Liver (tissue), 9 donors: ENCODE measurements around the gene ZFAND3. TPM values are rescaled to one million over a fixed set of nuclear protein-coding genes. Genes with fewer than 3 reads are reported as not detected.

Source experiments
- DNase-seq: peaks from one replicate; pipeline ENCODE4 v3.0.0-alpha.2; 2017; ENCODE audit warnings: low spot score
- H3K27ac ChIP-seq, 2 donors: one replicate each; pipeline ENCODE4 v1.7.0; 2013; ENCODE audit warnings: inconsistent platforms in 2 of 2, low read length in 2 of 2, control low read depth in 1 of 2, low read depth in 1 of 2, mild to moderate bottlenecking in 1 of 2
- H3K27me3 ChIP-seq, 4 donors: one replicate each; pipeline versions ENCODE4 v1.6.1 to v1.7.0; 2013; ENCODE audit warnings: low read length in 3 of 4, inconsistent platforms in 1 of 4, mild to moderate bottlenecking in 1 of 4, moderate library complexity in 1 of 4; ENCODE audit not compliant: control insufficient read depth in 4 of 4, insufficient read depth in 4 of 4
- H3K36me3 ChIP-seq, 4 donors: one replicate each; pipeline versions ENCODE4 v1.6.1 to v1.7.0; 2013; ENCODE audit warnings: low read length in 3 of 4, mild to moderate bottlenecking in 3 of 4, low read depth in 1 of 4, moderate library complexity in 1 of 4; ENCODE audit not compliant: control insufficient read depth in 4 of 4, insufficient read depth in 3 of 4
- H3K4me1 ChIP-seq, 4 donors: one replicate each; pipeline versions ENCODE4 v1.6.1 to v1.7.0; 2013; ENCODE audit warnings: low read length in 3 of 4, mild to moderate bottlenecking in 3 of 4, moderate library complexity in 1 of 4; ENCODE audit not compliant: control insufficient read depth in 4 of 4, insufficient read depth in 4 of 4
- H3K4me3 ChIP-seq, 3 donors: one replicate each; pipeline versions ENCODE4 v1.6.1 to v1.7.0; 2013; ENCODE audit warnings: low read length in 3 of 3, control low read depth in 1 of 3, low read depth in 1 of 3, mild to moderate bottlenecking in 1 of 3
- H3K9ac ChIP-seq, 2 donors: one replicate each; pipeline ENCODE4 v1.7.0; 2013; ENCODE audit warnings: low read length in 2 of 2, mild to moderate bottlenecking in 2 of 2, moderate library complexity in 2 of 2, control low read depth in 1 of 2, low read depth in 1 of 2
- H3K9me3 ChIP-seq, 4 donors: one replicate each; pipeline versions ENCODE4 v1.6.1 to v1.7.0; 2013; ENCODE audit warnings: low read length in 3 of 4; ENCODE audit not compliant: control insufficient read depth in 4 of 4
- EGR1 ChIP-seq, 2 donors: IDR thresholded peaks; 2 replicates each; pipeline ENCODE4 v1.6.1; 2016 to 2018; ENCODE audit warnings: antibody characterized with exemption in 2 of 2, low read depth in 2 of 2
- FOXA1 ChIP-seq: IDR thresholded peaks from 2 replicates; pipeline ENCODE4 v1.6.1; 2016; ENCODE audit warnings: antibody characterized with exemption
- FOXA2 ChIP-seq: IDR thresholded peaks from 2 replicates; pipeline ENCODE4 v1.6.1; 2016; ENCODE audit warnings: antibody characterized with exemption
- GABPA ChIP-seq, 2 donors: IDR thresholded peaks in 1 of 2; conservative IDR thresholded peaks in 1 of 2; 2 replicates each; pipeline ENCODE4 v1.6.1; 2016; ENCODE audit warnings: antibody characterized with exemption in 2 of 2, mild to moderate bottlenecking in 1 of 2, moderate library complexity in 1 of 2
- HNF4A ChIP-seq, 2 donors: conservative IDR thresholded peaks; 2 replicates each; pipeline ENCODE4 v1.6.1; 2016; ENCODE audit warnings: antibody characterized with exemption in 2 of 2, mild to moderate bottlenecking in 2 of 2
- HNF4G ChIP-seq: IDR thresholded peaks from 2 replicates; pipeline ENCODE4 v1.6.1; 2016; ENCODE audit warnings: antibody characterized with exemption
- JUND ChIP-seq, 2 donors: IDR thresholded peaks; 2 replicates each; pipeline ENCODE4 v1.6.1; 2016; ENCODE audit warnings: antibody characterized with exemption in 2 of 2
- NR2F2 ChIP-seq: IDR thresholded peaks from 2 replicates; pipeline ENCODE4 v1.6.1; 2016; ENCODE audit warnings: antibody characterized with exemption
- RAD21 ChIP-seq, 2 donors: IDR thresholded peaks; 2 replicates each; pipeline ENCODE4 v1.6.1; 2016; ENCODE audit warnings: antibody characterized with exemption in 2 of 2, mild to moderate bottlenecking in 2 of 2
- RXRA ChIP-seq, 2 donors: IDR thresholded peaks; 2 replicates each; pipeline ENCODE4 v1.6.1; 2017 to 2018; ENCODE audit warnings: antibody characterized with exemption in 2 of 2, mild to moderate bottlenecking in 1 of 2
- TAF1 ChIP-seq: conservative IDR thresholded peaks from 2 replicates; pipeline ENCODE4 v1.6.1; 2016; ENCODE audit warnings: antibody characterized with exemption, mild to moderate bottlenecking
- YY1 ChIP-seq: IDR thresholded peaks from 2 replicates; pipeline ENCODE4 v1.6.1; 2016; ENCODE audit warnings: antibody characterized with exemption, mild to moderate bottlenecking
- WGBS: extraction: QIAGEN DNeasy Blood & Tissue Kit; methylation state at CpG from one replicate; pipeline ENCODE4 v1.1.7; 2013; 5-methylcytosine and 5-hydroxymethylcytosine counted together
- polyA plus RNA-seq, 2 donors: library from polyadenylated mRNA; stranded (reverse) in 1 of 2; unstranded in 1 of 2; fragments of 200-250 nt in 1 of 2; fragments of >200 nt in 1 of 2; fragmentation: Nextera tagmentation in 1 of 2; extraction: Ambion mirVana in 1 of 2; gene quantifications; one replicate each; pipeline versions ENCODE4 v1.2.1 to v1.2.3, GENCODE V29; 2013 to 2015
- total RNA-seq, 2 donors: library from RNA; depleted of rRNA; stranded (reverse); fragments of >200 nt; gene quantifications; one replicate each; pipeline ENCODE4 v1.2.3, GENCODE V29; 2014
- TF ChIP-seq, protein P1 (sequence below): IDR thresholded peaks from 2 replicates; pipeline ENCODE4 v1.6.1; 2016; ENCODE audit warnings: antibody characterized with exemption
- TF ChIP-seq, protein P2 (sequence below): IDR thresholded peaks from 2 replicates; pipeline ENCODE4 v1.6.1; 2016; ENCODE audit warnings: antibody characterized with exemption
- TF ChIP-seq, protein P3 (sequence below): IDR thresholded peaks from 2 replicates; pipeline ENCODE4 v1.6.1; 2016; ENCODE audit warnings: antibody characterized with exemption
- TF ChIP-seq, protein P4 (sequence below): IDR thresholded peaks from 2 replicates; pipeline ENCODE4 v1.6.1; 2016; ENCODE audit warnings: antibody characterized with exemption, mild to moderate bottlenecking
- donor health status: healthy.
- donor health status: healthy.
- donor health status: healthy.
- donor health status: healthy.
- donor health status: healthy.

The ZFAND3 gene
- total and polyA plus RNA-seq, 4 donors = 7.7 to 37.5 (median 23.1) TPM

DNA sequence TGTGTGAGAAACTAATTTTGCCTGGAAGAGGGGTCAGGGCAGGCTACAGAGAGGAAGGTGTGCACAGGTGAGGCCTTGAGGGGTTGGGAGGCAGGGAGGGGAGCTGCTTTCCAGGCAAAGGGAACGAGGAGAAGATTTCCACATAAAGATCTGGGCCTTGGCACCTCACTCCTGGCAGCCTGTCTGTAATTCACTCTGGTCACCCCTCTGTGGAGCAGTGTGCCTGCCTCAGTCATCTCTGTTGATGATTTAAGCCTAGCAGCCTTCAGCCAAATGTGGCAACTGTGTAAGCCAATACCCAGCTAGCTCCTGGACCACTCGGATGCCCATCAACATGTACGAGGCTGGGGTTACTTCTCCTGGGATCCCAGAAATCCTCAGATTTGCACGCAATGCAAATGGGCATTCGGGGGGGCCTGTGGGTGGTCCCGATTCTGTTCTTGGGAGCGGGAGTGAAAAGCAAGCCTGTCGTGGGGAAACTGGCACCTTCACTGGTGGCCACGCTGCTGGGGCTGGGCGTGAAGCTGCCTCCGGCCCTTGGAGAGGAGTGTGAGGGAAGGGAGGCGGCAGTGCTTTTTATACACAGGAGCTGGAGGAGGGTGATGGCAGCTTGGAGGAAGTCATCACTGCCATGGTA lies 360.4 kb downstream of the ZFAND3 start:
- 87% methylated on average over 12 of the region's 12 CpGs for WGBS
- H3K9ac ChIP-seq = no peak overlapping the region
- no peaks in the 10 kb centered on the region for H3K27me3 ChIP-seq
- H3K4me1 ChIP-seq = peaks cover 0 to 11% (median 5%) of the 10 kb centered on the region in 4 donors
- H3K36me3 ChIP-seq = no peaks in the 10 kb centered on the region
- H3K4me3 ChIP-seq = no peak overlapping the region
- DNase-seq = no peak
- no peaks in the 10 kb centered on the region for H3K9me3 ChIP-seq
- no peak overlapping the region for H3K27ac ChIP-seq
- TF ChIP-seq FOXA1 (no peak), JUND (IDR thresholded peaks at IDR 0.05) (no peak), FOXA2 (no peak), HNF4G (no peak), TAF1 (no peak), RXRA (IDR thresholded peaks at IDR 0.05) (no peak), NR2F2 (no peak), HNF4A (conservative IDR thresholded peaks at IDR 0.05) (no peak), RAD21 (IDR thresholded peaks at IDR 0.05) (no peak), EGR1 (IDR thresholded peaks at IDR 0.05; ENCODE audit: low read depth in 2 of 2) (no peak), YY1 (no peak)
- TF ChIP-seq, protein P1, sequence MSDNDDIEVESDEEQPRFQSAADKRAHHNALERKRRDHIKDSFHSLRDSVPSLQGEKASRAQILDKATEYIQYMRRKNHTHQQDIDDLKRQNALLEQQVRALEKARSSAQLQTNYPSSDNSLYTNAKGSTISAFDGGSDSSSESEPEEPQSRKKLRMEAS = no peak
- TF ChIP-seq, protein P2, sequence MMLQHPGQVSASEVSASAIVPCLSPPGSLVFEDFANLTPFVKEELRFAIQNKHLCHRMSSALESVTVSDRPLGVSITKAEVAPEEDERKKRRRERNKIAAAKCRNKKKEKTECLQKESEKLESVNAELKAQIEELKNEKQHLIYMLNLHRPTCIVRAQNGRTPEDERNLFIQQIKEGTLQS = no peak
- TF ChIP-seq, protein P3, sequence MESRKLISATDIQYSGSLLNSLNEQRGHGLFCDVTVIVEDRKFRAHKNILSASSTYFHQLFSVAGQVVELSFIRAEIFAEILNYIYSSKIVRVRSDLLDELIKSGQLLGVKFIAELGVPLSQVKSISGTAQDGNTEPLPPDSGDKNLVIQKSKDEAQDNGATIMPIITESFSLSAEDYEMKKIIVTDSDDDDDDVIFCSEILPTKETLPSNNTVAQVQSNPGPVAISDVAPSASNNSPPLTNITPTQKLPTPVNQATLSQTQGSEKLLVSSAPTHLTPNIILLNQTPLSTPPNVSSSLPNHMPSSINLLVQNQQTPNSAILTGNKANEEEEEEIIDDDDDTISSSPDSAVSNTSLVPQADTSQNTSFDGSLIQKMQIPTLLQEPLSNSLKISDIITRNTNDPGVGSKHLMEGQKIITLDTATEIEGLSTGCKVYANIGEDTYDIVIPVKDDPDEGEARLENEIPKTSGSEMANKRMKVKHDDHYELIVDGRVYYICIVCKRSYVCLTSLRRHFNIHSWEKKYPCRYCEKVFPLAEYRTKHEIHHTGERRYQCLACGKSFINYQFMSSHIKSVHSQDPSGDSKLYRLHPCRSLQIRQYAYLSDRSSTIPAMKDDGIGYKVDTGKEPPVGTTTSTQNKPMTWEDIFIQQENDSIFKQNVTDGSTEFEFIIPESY = no peak

DNA sequence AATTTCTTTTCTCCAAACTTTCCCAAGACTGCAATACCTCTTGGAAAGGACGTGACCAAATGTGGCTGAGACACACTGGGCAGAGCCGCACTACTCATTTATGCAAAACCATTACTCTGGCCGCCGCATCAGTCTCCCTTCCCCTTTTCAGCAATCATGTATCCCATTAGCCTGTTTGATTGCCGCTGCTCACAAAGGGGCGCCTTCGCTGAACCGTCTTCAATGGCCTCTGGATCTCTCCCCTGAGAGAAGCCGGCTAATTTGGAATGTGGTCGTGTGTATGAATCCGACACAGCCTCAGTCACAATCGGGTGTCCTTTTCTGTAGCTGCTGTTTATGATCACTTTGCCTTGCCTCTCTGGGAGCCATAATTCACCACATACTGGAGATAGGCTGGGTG lies 361.1 kb downstream of the ZFAND3 start:
- no peak for TF ChIP-seq EGR1 (IDR thresholded peaks at IDR 0.05; ENCODE audit: low read depth in 2 of 2)
- TF ChIP-seq JUND (IDR thresholded peaks at IDR 0.05) = no peak
- TF ChIP-seq, protein P1 = no peak
- TF ChIP-seq, protein P4, sequence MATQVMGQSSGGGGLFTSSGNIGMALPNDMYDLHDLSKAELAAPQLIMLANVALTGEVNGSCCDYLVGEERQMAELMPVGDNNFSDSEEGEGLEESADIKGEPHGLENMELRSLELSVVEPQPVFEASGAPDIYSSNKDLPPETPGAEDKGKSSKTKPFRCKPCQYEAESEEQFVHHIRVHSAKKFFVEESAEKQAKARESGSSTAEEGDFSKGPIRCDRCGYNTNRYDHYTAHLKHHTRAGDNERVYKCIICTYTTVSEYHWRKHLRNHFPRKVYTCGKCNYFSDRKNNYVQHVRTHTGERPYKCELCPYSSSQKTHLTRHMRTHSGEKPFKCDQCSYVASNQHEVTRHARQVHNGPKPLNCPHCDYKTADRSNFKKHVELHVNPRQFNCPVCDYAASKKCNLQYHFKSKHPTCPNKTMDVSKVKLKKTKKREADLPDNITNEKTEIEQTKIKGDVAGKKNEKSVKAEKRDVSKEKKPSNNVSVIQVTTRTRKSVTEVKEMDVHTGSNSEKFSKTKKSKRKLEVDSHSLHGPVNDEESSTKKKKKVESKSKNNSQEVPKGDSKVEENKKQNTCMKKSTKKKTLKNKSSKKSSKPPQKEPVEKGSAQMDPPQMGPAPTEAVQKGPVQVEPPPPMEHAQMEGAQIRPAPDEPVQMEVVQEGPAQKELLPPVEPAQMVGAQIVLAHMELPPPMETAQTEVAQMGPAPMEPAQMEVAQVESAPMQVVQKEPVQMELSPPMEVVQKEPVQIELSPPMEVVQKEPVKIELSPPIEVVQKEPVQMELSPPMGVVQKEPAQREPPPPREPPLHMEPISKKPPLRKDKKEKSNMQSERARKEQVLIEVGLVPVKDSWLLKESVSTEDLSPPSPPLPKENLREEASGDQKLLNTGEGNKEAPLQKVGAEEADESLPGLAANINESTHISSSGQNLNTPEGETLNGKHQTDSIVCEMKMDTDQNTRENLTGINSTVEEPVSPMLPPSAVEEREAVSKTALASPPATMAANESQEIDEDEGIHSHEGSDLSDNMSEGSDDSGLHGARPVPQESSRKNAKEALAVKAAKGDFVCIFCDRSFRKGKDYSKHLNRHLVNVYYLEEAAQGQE = no peak
- TF ChIP-seq YY1 = no peak
- TF ChIP-seq, protein P3 = no peak
- no peak for TF ChIP-seq GABPA (IDR thresholded peaks at IDR 0.05 in 1 of 2, conservative IDR thresholded peaks at IDR 0.05 in 1 of 2)
- no peak for TF ChIP-seq TAF1
- no peak overlapping the region for H3K9ac ChIP-seq
- 96% methylated on average over 12 of the region's 12 CpGs for WGBS
- H3K4me1 ChIP-seq = peaks cover 0 to 11% (median 5%) of the 10 kb centered on the region in 4 donors
- H3K27me3 ChIP-seq = no peaks in the 10 kb centered on the region
- H3K9me3 ChIP-seq = no peaks in the 10 kb centered on the region
- no peak for DNase-seq
- H3K36me3 ChIP-seq = no peaks in the 10 kb centered on the region
- no peak overlapping the region for H3K27ac ChIP-seq
- no peak overlapping the region for H3K4me3 ChIP-seq
